GM21367 (cell line): ENCODE results near the gene RAB3GAP1.
"Not testable (repeated sequence)": the region's sequence is repeated elsewhere in the genome, so short reads cannot be mapped to it uniquely, and the experiment has no call there.

Experiments used
- ATAC-seq: cut with Tn5 transposase; IDR thresholded peaks from one replicate; pipeline ENCODE4 v1.9.1; 2021; ENCODE audit not compliant: unreplicated experiment

RAB3GAP1 gene

GRCh38 chr2:135099802-135100483, 47.9 kb downstream of the RAB3GAP1 start:
- no peak for ATAC-seq

- no peak for ATAC-seq
These were observed 51.8 kb downstream of the RAB3GAP1 start for GRCh38 chr2:135103843-135104242.

GRCh38 chr2:135105513-135106316, 53.6 kb downstream of the RAB3GAP1 start:
- not testable (repeated sequence) for ATAC-seq

GRCh38 chr2:135113322-135113721, 61.2 kb downstream of the RAB3GAP1 start:
- no peak for ATAC-seq

- ATAC-seq: no peak
These were observed 67.5 kb downstream of the RAB3GAP1 start for GRCh38 chr2:135119582-135119981.

- no peak for ATAC-seq
These were observed 69.0 kb downstream of the RAB3GAP1 start for GRCh38 chr2:135121016-135121657.

GRCh38 chr2:135121658-135122039, 69.6 kb downstream of the RAB3GAP1 start:
- not testable (repeated sequence) for ATAC-seq

GRCh38 chr2:135124924-135125886, 73.1 kb downstream of the RAB3GAP1 start:
- no peak for ATAC-seq

- no peak for ATAC-seq
These were observed 73.8 kb downstream of the RAB3GAP1 start for GRCh38 chr2:135125940-135126339.

GRCh38 chr2:135130751-135131150, 78.7 kb downstream of the RAB3GAP1 start:
- no peak for ATAC-seq

GRCh38 chr2:135132314-135132713, 80.2 kb downstream of the RAB3GAP1 start:
- ATAC-seq: no peak

- ATAC-seq: no peak
These were observed 88.5 kb downstream of the RAB3GAP1 start for GRCh38 chr2:135140606-135141005.

- ATAC-seq: no peak
These were observed 90.2 kb downstream of the RAB3GAP1 start for GRCh38 chr2:135142323-135142722.

GRCh38 chr2:135144343-135144742, 92.3 kb downstream of the RAB3GAP1 start:
- no peak for ATAC-seq

- no peak for ATAC-seq
These were observed 97.2 kb downstream of the RAB3GAP1 start for GRCh38 chr2:135149251-135149650.

GRCh38 chr2:135150725-135151124, 98.6 kb downstream of the RAB3GAP1 start:
- no peak for ATAC-seq

- ATAC-seq: no peak
These were observed 99.5 kb downstream of the RAB3GAP1 start for GRCh38 chr2:135151615-135152014.

GRCh38 chr2:135152361-135152760, 100.3 kb downstream of the RAB3GAP1 start:
- ATAC-seq: no peak

- no peak for ATAC-seq
These were observed 102.9 kb downstream of the RAB3GAP1 start for GRCh38 chr2:135154962-135155361.

- no peak for ATAC-seq
These were observed 105.8 kb downstream of the RAB3GAP1 start for GRCh38 chr2:135157856-135158255.

- ATAC-seq: no peak
These were observed 107.1 kb downstream of the RAB3GAP1 start for GRCh38 chr2:135159191-135159590.
